IMR-90 (cell line): ENCODE measurements around the gene HIPK1. TPM values are rescaled to one million over a fixed set of nuclear protein-coding genes. Genes with fewer than 3 reads are reported as not detected.

Source experiments
- ATAC-seq: fragments of 200-7000 bp; cut with Tn5 transposase; 2 replicates; pipeline ENCODE4 v1.9.1; 2020; ENCODE audit warnings: low read depth, mild to moderate bottlenecking, moderate library complexity
- BruUV-seq: library from RNA; stranded (reverse); fragments of 400-500 nt; replicated peaks from 2 replicates; lab custom pipeline; 2021; lab: Mats Ljungman, UMichigan
- CTCF ChIA-PET: fragments of 300-600 bp; formaldehyde crosslinking; extraction: SDS; loops from one replicate; lab custom pipeline; 2021; ENCODE audit warnings: antibody characterized with exemption; lab: Yijun Ruan, JAX
- POLR2A ChIA-PET: fragments of 300-600 bp; sonication (Branson Sonifier 250); formaldehyde crosslinking; loops from one replicate; lab custom pipeline; 2022; ENCODE audit warnings: antibody characterized with exemption; ENCODE audit not compliant: unreplicated experiment; lab: Charles Lee
- DNase-seq: peaks from one replicate; pipeline ENCODE4 v3.0.0; 2013
- H2AFZ ChIP-seq: replicated peaks from 2 replicates; pipeline ENCODE3; 2013; ENCODE audit warnings: low read length, mild to moderate bottlenecking; ENCODE audit not compliant: poor library complexity
- H2AK5ac ChIP-seq: 2 replicates; pipeline ENCODE4 v1.6.1; 2013; ENCODE audit warnings: low read depth, low read length, inconsistent platforms
- H2AK9ac ChIP-seq: replicated peaks from 2 replicates; pipeline ENCODE3; 2013; ENCODE audit warnings: mild to moderate bottlenecking, low read depth, low read length, moderate library complexity; ENCODE audit not compliant: poor library complexity
- H2BK120ac ChIP-seq: 2 replicates; pipeline ENCODE4 v1.6.1; 2013; ENCODE audit warnings: low read depth, low read length, inconsistent platforms
- H2BK15ac ChIP-seq: 3 replicates; pipeline ENCODE4 v1.6.1; 2013; ENCODE audit warnings: low read depth, low read length, inconsistent platforms
- H2BK20ac ChIP-seq: 2 replicates; pipeline ENCODE4 v1.6.1; 2013; ENCODE audit warnings: low read depth, mild to moderate bottlenecking, inconsistent platforms, low read length, moderate library complexity
- H2BK5ac ChIP-seq: 2 replicates; pipeline ENCODE4 v1.6.1; 2013; ENCODE audit warnings: mild to moderate bottlenecking, low read depth, low read length, inconsistent platforms; ENCODE audit not compliant: poor library complexity, severe bottlenecking
- H3K14ac ChIP-seq: replicated peaks from 2 replicates; pipeline ENCODE4 v1.6.1; 2013; ENCODE audit warnings: low read depth, low read length, inconsistent platforms
- H3K18ac ChIP-seq: 2 replicates; pipeline ENCODE4 v1.6.1; 2013; ENCODE audit warnings: low read depth, low read length, control low read depth
- H3K23ac ChIP-seq: 2 replicates; pipeline ENCODE4 v1.6.1; 2013; ENCODE audit warnings: low read depth, low read length, inconsistent platforms
- H3K27ac ChIP-seq: 2 replicates; pipeline ENCODE4 v1.5.1; 2013; ENCODE audit warnings: mild to moderate bottlenecking, control low read depth, low read length; ENCODE audit not compliant: insufficient read depth
- H3K27me3 ChIP-seq: 2 replicates; pipeline ENCODE4 v1.6.1; 2013; ENCODE audit warnings: low read length; ENCODE audit not compliant: control insufficient read depth, insufficient read depth
- H3K36me3 ChIP-seq: 2 replicates; pipeline ENCODE4 v1.6.1; 2013; ENCODE audit warnings: low read length, mixed read lengths; ENCODE audit not compliant: control insufficient read depth, insufficient read depth
- H3K4ac ChIP-seq: 2 replicates; pipeline ENCODE4 v1.6.1; 2013; ENCODE audit warnings: low read depth, low read length, inconsistent platforms
- H3K4me1 ChIP-seq: 2 replicates; pipeline ENCODE4 v1.6.1; 2013; ENCODE audit warnings: low read length, mixed read lengths; ENCODE audit not compliant: control insufficient read depth, insufficient read depth
- H3K4me2 ChIP-seq: 2 replicates; pipeline ENCODE4 v1.6.1; 2013; ENCODE audit warnings: low read depth, mild to moderate bottlenecking, control low read depth, low read length, moderate library complexity
- H3K4me3 ChIP-seq: 2 replicates; pipeline ENCODE4 v1.5.1; 2013; ENCODE audit warnings: low read depth, mild to moderate bottlenecking, control low read depth, low read length, moderate library complexity; ENCODE audit not compliant: insufficient read depth
- H3K56ac ChIP-seq: 2 replicates; pipeline ENCODE4 v1.6.1; 2013; ENCODE audit warnings: low read length, inconsistent platforms; ENCODE audit not compliant: insufficient read depth; ENCODE audit errors: extremely low read depth
- H3K79me1 ChIP-seq, 2 experiments: 2 replicates each; pipeline ENCODE4 v1.6.1; 2013; ENCODE audit warnings: low read length in 2 of 2, inconsistent platforms in 1 of 2, low read depth in 1 of 2
- H3K9ac ChIP-seq: 2 replicates; pipeline ENCODE4 v1.6.1; 2013; ENCODE audit warnings: low read depth, low read length, control low read depth
- H3K9me1 ChIP-seq: 2 replicates; pipeline ENCODE4 v1.6.1; 2013; ENCODE audit warnings: low read length, inconsistent platforms; ENCODE audit not compliant: insufficient read depth
- H3K9me3 ChIP-seq: 2 replicates; pipeline ENCODE4 v1.6.1; 2013; ENCODE audit warnings: low read length; ENCODE audit not compliant: control insufficient read depth, insufficient read depth
- H4K20me1 ChIP-seq: 2 replicates; pipeline ENCODE4 v1.6.1; 2013; ENCODE audit warnings: low read length, inconsistent platforms; ENCODE audit not compliant: insufficient read depth
- H4K5ac ChIP-seq: 2 replicates; pipeline ENCODE4 v1.6.1; 2013; ENCODE audit warnings: mild to moderate bottlenecking, low read depth, low read length, control low read depth
- H4K8ac ChIP-seq, 2 experiments: 2 replicates each; pipeline ENCODE4 v1.6.1; 2013; ENCODE audit warnings: low read depth in 2 of 2, low read length in 2 of 2, control low read depth in 1 of 2, inconsistent platforms in 1 of 2
- H4K91ac ChIP-seq: 2 replicates; pipeline ENCODE4 v1.6.1; 2013; ENCODE audit warnings: low read depth, low read length, inconsistent platforms; ENCODE audit not compliant: insufficient read depth
- CEBPB ChIP-seq: IDR thresholded peaks from 2 replicates; pipeline ENCODE4 v1.6.1; 2012; ENCODE audit warnings: low read depth, low read length, improper control_type of control experiment
- CHD1 ChIP-seq: IDR thresholded peaks from 2 replicates; pipeline ENCODE4 v1.6.1; 2012; ENCODE audit warnings: low read depth, low read length, improper control_type of control experiment
- FOS ChIP-seq: fragments of 150-350 bp; IDR thresholded peaks from 2 replicates; pipeline ENCODE4 v1.6.1; 2016; ENCODE audit warnings: low read depth, low read length
- MXI1 ChIP-seq: IDR thresholded peaks from 2 replicates; pipeline ENCODE4 v1.6.1; 2012; ENCODE audit warnings: low read depth, mild to moderate bottlenecking, low read length, moderate library complexity, borderline replicate concordance
- NFE2L2 ChIP-seq: fragments of 150-350 bp; IDR thresholded peaks from 2 replicates; pipeline ENCODE4 v1.6.1; 2016; ENCODE audit warnings: low read depth, mild to moderate bottlenecking, low read length
- RAD21 ChIP-seq: IDR thresholded peaks from 2 replicates; pipeline ENCODE4 v1.6.1; 2012; ENCODE audit warnings: low read length, improper control_type of control experiment
- WGBS, 2 experiments: methylation state at CpG; one replicate each; pipeline versions ENCODE4 v1.1.5 to v1.1.7; 2013; ENCODE audit warnings: missing lambda C conversion rate in 2 of 2; ENCODE audit not compliant: insufficient read length in 1 of 2; ENCODE audit errors: extremely low coverage in 2 of 2; 5-methylcytosine and 5-hydroxymethylcytosine counted together
- dilution Hi-C: fragments of 300-500 bp; cut with HindIII; formaldehyde crosslinking; loops from one replicate; pipeline ENCODE4 v1.14.3; 2018; ENCODE audit warnings: low sequenced_read_pairs; ENCODE audit not compliant: unreplicated experiment
- in situ Hi-C: fragments of 300-500 bp; cut with MboI; formaldehyde crosslinking; loops from 3 replicates; pipeline ENCODE4 v1.14.3; 2019; ENCODE audit warnings: low sequenced_read_pairs, inconsistent platforms, mixed read lengths
- intact Hi-C: fragments of 100-400 bp; cut with micrococcal nuclease; formaldehyde crosslinking; loops from 2 replicates; pipeline ENCODE4 v1.10.0; 2022
- polyA plus RNA-seq, 3 experiments: library from polyadenylated mRNA; depleted of rRNA; stranded (reverse); fragments of >200 nt; gene quantifications; 2 replicates each; pipeline ENCODE4 v1.2.3, GENCODE V29; 2012; ENCODE audit warnings: low replicate concordance in 1 of 3
- total RNA-seq: library from RNA; depleted of rRNA; stranded (reverse); fragments of >200 nt; gene quantifications from 2 replicates; pipeline ENCODE4 v1.2.3, GENCODE V29; 2012
- TF ChIP-seq, protein P1 (sequence below): fragments of 150-350 bp; IDR thresholded peaks from 2 replicates; pipeline ENCODE4 v1.6.1; 2016; ENCODE audit warnings: low read depth, mild to moderate bottlenecking, low read length, moderate library complexity, borderline replicate concordance

Gene HIPK1
- total and polyA plus RNA-seq, 2 of the 4 experiments (the other 2 are of a cell fraction) = 15.3 to 33.9 TPM

DNA sequence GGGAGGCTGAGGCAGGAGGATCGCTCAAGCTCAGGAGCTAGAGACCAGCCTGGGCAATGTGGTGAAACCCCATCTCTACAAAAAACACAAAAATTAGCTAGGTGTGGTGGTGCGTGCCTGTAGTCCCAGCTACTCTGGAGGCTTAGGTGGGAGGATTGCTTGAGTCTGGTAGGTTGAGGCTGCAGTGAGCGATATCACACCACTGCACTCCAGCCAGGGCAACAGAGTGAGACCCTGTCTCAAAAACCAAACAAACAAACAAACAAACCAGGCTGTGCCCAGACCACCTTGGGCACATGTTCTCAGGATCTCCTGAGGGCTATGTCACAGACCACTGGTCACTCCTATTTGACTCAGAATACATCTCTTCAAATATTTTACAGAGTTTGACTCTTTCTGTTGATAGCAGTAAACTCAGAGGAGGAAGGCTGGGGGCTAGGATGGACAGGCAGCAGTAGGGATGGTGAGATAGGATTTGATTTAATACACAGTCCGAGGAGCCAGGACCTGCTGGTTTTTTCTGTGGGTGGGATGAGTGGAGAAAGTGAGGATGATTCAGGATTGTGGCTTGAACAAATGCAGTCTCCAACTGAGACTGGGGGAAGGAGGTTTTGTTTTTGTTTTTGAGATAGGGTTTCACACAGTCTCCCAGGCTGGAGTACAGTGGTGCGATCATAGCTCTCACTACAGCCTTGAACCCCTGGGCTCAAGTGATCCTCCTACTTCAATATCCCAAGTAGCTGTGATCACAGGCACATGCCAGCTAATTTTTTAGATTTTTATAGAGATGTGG lies 96.7 kb downstream of the HIPK1 start:
- no peak overlapping the region for H3K14ac ChIP-seq
- no peak overlapping the region for H3K4ac ChIP-seq
- no peak overlapping the region for H2BK20ac ChIP-seq
- H2BK15ac ChIP-seq = no peak overlapping the region
- H3K4me2 ChIP-seq = no peak overlapping the region
- no peak overlapping the region for H4K5ac ChIP-seq
- ATAC-seq (peak; percentile 77), DNase-seq (peak; percentile 51)
- H3K27me3 ChIP-seq = no peaks in the 10 kb centered on the region
- H3K9ac ChIP-seq = no peak overlapping the region
- H3K79me1 ChIP-seq = no peaks in the 10 kb centered on the region
- no peaks in the 10 kb centered on the region for H3K9me1 ChIP-seq
- CTCF ChIA-PET = no interaction called here
- no peak overlapping the region for H4K8ac ChIP-seq
- H3K18ac ChIP-seq = no peak overlapping the region
- no peak overlapping the region for H2AK5ac ChIP-seq
- no peak overlapping the region for H4K91ac ChIP-seq
- in situ Hi-C loops = no loop called here
- no peak overlapping the region for H3K27ac ChIP-seq
- no peak overlapping the region for H2AK9ac ChIP-seq
- no peak overlapping the region for H2BK5ac ChIP-seq
- no peaks in the 10 kb centered on the region for H3K36me3 ChIP-seq
- H3K4me3 ChIP-seq = no peak overlapping the region
- no peak overlapping the region for H3K56ac ChIP-seq
- intact Hi-C loops = no loop called here
- H4K20me1 ChIP-seq = no peaks in the 10 kb centered on the region
- peak overlapping the region; percentile 5 for H2AFZ ChIP-seq
- H3K23ac ChIP-seq = no peak overlapping the region
- H3K4me1 ChIP-seq = peaks cover 2% of the 10 kb centered on the region; the same call in 1 of the 2 replicates
- POLR2A ChIA-PET = no interaction called here
- dilution Hi-C loops = no loop called here
- TF ChIP-seq, protein P1, sequence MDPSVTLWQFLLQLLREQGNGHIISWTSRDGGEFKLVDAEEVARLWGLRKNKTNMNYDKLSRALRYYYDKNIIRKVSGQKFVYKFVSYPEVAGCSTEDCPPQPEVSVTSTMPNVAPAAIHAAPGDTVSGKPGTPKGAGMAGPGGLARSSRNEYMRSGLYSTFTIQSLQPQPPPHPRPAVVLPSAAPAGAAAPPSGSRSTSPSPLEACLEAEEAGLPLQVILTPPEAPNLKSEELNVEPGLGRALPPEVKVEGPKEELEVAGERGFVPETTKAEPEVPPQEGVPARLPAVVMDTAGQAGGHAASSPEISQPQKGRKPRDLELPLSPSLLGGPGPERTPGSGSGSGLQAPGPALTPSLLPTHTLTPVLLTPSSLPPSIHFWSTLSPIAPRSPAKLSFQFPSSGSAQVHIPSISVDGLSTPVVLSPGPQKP = no peak
- TF ChIP-seq RAD21 (no peak), CHD1 (no peak), CEBPB (no peak), MXI1 (no peak), FOS (no peak), NFE2L2 (no peak)
- no peaks in the 10 kb centered on the region for H3K9me3 ChIP-seq
- 20% methylated on average over 1 of the region's 5 CpGs; no CpG with 5 or more reads in 1 of the 2 experiments for WGBS, 2 experiments
- no peak overlapping the region for H2BK120ac ChIP-seq
- no TSS peak for BruUV-seq
